Mucosa of stomach (tissue), 1 donor: ENCODE measurements around the gene PTN.

Experiments used
- H3K27me3 ChIP-seq: one replicate; pipeline ENCODE4 v1.7.0; 2013; ENCODE audit warnings: mild to moderate bottlenecking, low read length; ENCODE audit not compliant: control insufficient read depth, insufficient read depth
- H3K36me3 ChIP-seq: one replicate; pipeline ENCODE4 v1.7.0; 2013; ENCODE audit warnings: low read length; ENCODE audit not compliant: control insufficient read depth, insufficient read depth
- H3K4me1 ChIP-seq: one replicate; pipeline ENCODE4 v1.7.0; 2013; ENCODE audit warnings: mild to moderate bottlenecking, low read length; ENCODE audit not compliant: control insufficient read depth, insufficient read depth
- H3K4me3 ChIP-seq: one replicate; pipeline ENCODE4 v1.7.0; 2013; ENCODE audit warnings: low read length
- H3K9ac ChIP-seq: one replicate; pipeline ENCODE4 v1.7.0; 2013; ENCODE audit warnings: mild to moderate bottlenecking, low read length, moderate library complexity
- H3K9me3 ChIP-seq: one replicate; pipeline ENCODE4 v1.7.0; 2013; ENCODE audit warnings: mild to moderate bottlenecking, low read length, moderate library complexity; ENCODE audit not compliant: control insufficient read depth
- donor health status: Pancreatic carcinoma.

PTN gene

GRCh38 chr7:137316648-137317353 lies 26.7 kb downstream of the PTN start:
- Histone ChIP-seq H3K9ac (no peak overlapping the region), H3K9me3 (no peaks in the 10 kb centered on the region), H3K4me3 (no peak overlapping the region), H3K36me3 (no peaks in the 10 kb centered on the region), H3K27me3 (no peaks in the 10 kb centered on the region), H3K4me1 (no peaks in the 10 kb centered on the region)

- Histone ChIP-seq H3K27me3 (no peaks in the 10 kb centered on the region), H3K4me1 (no peaks in the 10 kb centered on the region), H3K36me3 (no peaks in the 10 kb centered on the region), H3K4me3 (no peak overlapping the region), H3K9ac (no peak overlapping the region), H3K9me3 (no peaks in the 10 kb centered on the region)
Measured at GRCh38 chr7:137313201-137313600, 30.3 kb downstream of the PTN start.

DNA sequence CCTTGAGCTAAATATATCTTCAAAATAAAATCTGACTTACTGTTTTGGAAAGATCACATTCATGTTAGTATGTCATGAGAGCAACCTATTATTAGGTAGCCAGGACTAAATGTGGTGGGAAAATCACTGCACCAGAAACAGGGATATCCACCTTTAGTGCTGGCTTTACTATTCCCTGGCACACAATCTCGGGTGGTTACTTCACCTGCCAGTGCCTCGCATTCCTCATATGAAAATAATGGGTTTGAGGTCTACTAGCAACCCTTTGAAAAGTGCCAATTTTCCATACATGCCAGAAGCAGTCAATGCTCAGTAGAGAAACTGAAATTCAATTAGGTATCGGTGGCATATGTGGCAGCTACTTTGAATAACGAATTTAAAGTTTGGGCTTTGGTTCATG lies 36.8 kb downstream of the PTN start:
- Histone ChIP-seq H3K36me3 (no peaks in the 10 kb centered on the region), H3K4me3 (no peak overlapping the region), H3K4me1 (no peaks in the 10 kb centered on the region), H3K9me3 (no peaks in the 10 kb centered on the region), H3K9ac (no peak overlapping the region), H3K27me3 (no peaks in the 10 kb centered on the region)

DNA sequence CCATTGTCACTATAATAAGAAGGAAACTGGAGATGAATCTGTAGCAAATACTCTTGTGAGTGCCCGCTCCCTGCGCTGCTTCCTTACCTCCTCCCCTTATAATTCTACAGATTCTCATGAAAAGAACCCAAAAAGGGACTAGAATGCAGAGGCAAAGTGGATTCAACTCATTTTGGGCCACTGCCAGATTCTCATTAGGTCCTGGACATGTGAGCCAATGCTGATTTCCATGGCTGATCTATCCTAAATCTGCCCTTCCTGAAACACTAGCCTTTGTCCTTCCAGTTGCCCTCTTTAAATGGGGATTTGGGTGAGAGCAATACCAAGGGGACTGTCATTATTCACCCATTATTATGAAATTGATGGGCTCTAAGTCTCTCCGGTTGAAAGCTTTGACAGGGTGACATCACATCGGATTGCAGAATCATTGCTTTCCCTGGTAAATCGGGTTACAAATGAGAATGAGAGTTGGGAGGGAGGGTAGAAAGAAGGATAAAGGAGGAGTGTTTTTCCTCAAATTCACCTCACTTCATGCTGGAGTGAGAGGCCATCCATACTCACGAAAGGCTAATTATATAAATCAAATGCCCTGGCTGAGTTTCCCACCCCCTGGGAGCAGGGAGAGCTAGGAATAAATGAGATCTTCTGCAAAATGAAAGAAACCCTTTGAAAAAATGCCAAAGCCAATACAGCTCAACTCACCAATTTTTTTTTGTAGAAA lies 37.5 kb downstream of the PTN start:
- Histone ChIP-seq H3K4me1 (no peaks in the 10 kb centered on the region), H3K27me3 (no peaks in the 10 kb centered on the region), H3K4me3 (no peak overlapping the region), H3K9me3 (no peaks in the 10 kb centered on the region), H3K36me3 (no peaks in the 10 kb centered on the region), H3K9ac (no peak overlapping the region)

GRCh38 chr7:137304624-137305235 lies 38.8 kb downstream of the PTN start:
- H3K4me1 ChIP-seq = no peaks in the 10 kb centered on the region
- H3K9me3 ChIP-seq = no peaks in the 10 kb centered on the region
- H3K4me3 ChIP-seq = no peak overlapping the region
- no peaks in the 10 kb centered on the region for H3K36me3 ChIP-seq
- no peaks in the 10 kb centered on the region for H3K27me3 ChIP-seq
- no peak overlapping the region for H3K9ac ChIP-seq

DNA sequence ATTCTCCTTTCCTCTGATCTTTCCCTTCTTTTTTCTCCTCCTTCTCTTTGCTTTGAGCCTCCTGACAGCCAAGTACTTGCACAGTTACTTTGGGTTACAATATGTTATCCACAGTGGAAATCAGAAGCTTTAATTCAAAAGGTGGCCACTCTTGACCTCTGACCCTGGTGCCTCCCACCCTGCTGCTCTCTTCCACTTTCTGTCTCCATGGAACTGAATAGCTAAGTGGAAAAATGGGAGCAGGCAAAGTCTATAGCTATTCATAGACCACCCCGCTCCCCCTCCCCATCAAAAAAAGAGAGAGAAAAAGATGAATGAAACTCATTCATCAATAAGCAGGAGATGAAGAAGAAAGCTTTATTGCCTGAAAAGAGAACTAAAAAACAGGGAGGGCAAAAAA lies 39.4 kb downstream of the PTN start:
- no peaks in the 10 kb centered on the region for H3K4me1 ChIP-seq
- no peaks in the 10 kb centered on the region for H3K27me3 ChIP-seq
- H3K9ac ChIP-seq = no peak overlapping the region
- no peak overlapping the region for H3K4me3 ChIP-seq
- H3K9me3 ChIP-seq = no peaks in the 10 kb centered on the region
- no peaks in the 10 kb centered on the region for H3K36me3 ChIP-seq

GRCh38 chr7:137302081-137302480 lies 41.5 kb downstream of the PTN start:
- H3K36me3 ChIP-seq = no peaks in the 10 kb centered on the region
- H3K4me3 ChIP-seq = no peak overlapping the region
- no peaks in the 10 kb centered on the region for H3K27me3 ChIP-seq
- no peaks in the 10 kb centered on the region for H3K9me3 ChIP-seq
- H3K9ac ChIP-seq = no peak overlapping the region
- H3K4me1 ChIP-seq = no peaks in the 10 kb centered on the region

GRCh38 chr7:137298464-137298794 lies 45.1 kb downstream of the PTN start:
- no peaks in the 10 kb centered on the region for H3K27me3 ChIP-seq
- H3K4me1 ChIP-seq = no peaks in the 10 kb centered on the region
- no peak overlapping the region for H3K9ac ChIP-seq
- no peaks in the 10 kb centered on the region for H3K9me3 ChIP-seq
- H3K36me3 ChIP-seq = no peaks in the 10 kb centered on the region
- no peak overlapping the region for H3K4me3 ChIP-seq

DNA sequence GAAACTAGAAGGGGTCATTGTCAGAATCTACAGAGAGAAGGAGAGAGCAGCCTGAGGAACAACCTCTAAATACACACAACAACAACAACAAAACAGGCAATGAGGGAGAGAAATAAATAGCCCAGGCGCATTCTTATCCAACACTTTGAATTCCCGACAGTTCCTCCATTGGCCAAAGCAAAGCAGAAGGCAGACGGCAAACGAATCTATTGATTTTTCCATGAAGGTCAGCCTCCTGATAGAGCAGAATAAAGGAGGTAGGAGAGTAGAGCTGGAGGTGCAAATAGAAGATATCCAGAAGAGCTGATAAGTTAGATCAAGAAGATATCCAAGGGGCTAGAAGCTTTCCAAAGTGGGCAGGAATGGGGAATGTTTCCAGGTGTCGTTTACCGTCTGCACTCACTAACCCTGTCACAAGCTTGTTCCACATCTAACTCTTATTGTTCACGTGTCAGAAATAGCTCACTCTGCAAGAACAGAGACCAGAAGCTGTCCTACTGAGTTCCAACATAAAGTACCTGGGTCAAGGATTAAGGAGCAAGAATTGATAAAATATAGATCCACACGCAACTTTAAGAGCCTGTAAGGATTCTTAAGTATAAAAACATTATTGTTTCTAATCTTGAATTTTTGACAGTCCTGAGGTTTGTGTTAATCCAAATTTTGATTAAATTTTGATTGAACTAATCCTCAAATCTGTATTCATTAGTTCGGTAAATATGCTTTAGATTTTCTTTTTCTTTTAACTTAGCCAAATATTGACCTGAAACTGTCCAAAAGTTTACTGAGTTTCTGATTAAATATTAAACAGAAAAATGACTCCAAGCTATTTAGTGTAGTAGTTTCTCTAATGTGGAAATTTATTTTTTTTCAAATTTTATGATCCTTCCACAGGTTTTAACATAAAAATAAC lies 45.7 kb downstream of the PTN start:
- no peaks in the 10 kb centered on the region for H3K9me3 ChIP-seq
- no peaks in the 10 kb centered on the region for H3K36me3 ChIP-seq
- H3K9ac ChIP-seq = no peak overlapping the region
- no peaks in the 10 kb centered on the region for H3K4me1 ChIP-seq
- H3K27me3 ChIP-seq = no peaks in the 10 kb centered on the region
- H3K4me3 ChIP-seq = no peak overlapping the region

- Histone ChIP-seq H3K4me3 (no peak overlapping the region), H3K4me1 (no peaks in the 10 kb centered on the region), H3K9ac (no peak overlapping the region), H3K36me3 (no peaks in the 10 kb centered on the region), H3K27me3 (no peaks in the 10 kb centered on the region), H3K9me3 (no peaks in the 10 kb centered on the region)
Measured at GRCh38 chr7:137296576-137296975, 47.0 kb downstream of the PTN start.

DNA sequence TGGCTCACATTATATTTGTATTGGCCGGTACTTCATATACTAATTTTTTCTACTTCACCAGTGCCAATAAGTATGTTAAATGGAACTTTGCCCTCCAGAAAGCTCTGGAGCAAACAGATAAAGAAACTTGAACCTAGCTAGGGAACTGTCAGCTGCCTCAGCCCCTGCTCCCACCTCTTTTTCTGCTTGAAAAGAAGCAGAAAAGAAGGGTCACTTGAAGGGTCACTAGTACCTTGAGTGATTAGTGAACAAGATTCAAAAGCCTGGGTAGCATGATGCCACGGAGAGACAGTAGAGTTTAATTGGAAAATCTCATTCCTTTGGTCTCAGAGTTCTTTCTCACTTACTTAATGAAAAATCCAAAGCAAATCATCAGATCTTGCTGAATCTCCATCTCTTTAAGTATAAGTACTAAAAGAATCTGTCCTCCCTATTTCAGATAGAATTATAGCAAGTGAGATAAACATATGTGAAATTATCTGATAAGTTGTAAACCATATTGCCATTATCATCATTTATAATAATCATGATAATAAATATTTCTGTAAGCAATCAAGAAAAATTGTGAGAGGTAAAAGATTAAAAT lies 47.7 kb downstream of the PTN start:
- no peak overlapping the region for H3K4me3 ChIP-seq
- H3K27me3 ChIP-seq = no peaks in the 10 kb centered on the region
- no peaks in the 10 kb centered on the region for H3K4me1 ChIP-seq
- H3K9me3 ChIP-seq = no peaks in the 10 kb centered on the region
- no peak overlapping the region for H3K9ac ChIP-seq
- no peaks in the 10 kb centered on the region for H3K36me3 ChIP-seq
